Ascending aorta (tissue), 2 donors: ENCODE measurements around the gene CAMK1D. TPM values are rescaled to one million over a fixed set of nuclear protein-coding genes. Genes with fewer than 3 reads are reported as not detected.

Source experiments
- DNase-seq, 2 donors: peaks; one replicate each; pipeline ENCODE4 v3.0.0-alpha.2; 2019; ENCODE audit warnings: low spot score in 2 of 2
- H3K27ac ChIP-seq, 2 donors: fragments of 200-600 bp; sonication (generic); one replicate each; pipeline ENCODE4 v1.5.1; 2016 to 2017; ENCODE audit warnings: mild to moderate bottlenecking in 1 of 2
- H3K27me3 ChIP-seq: fragments of 200-600 bp; sonication (generic); one replicate; pipeline ENCODE4 v1.5.1; 2017
- H3K36me3 ChIP-seq, 2 donors: fragments of 200-600 bp; sonication (generic); one replicate each; pipeline ENCODE4 v1.5.1; 2016
- H3K4me1 ChIP-seq, 2 donors: fragments of 200-600 bp; sonication (generic); one replicate each; pipeline ENCODE4 v1.5.1; 2016 to 2017; ENCODE audit warnings: mild to moderate bottlenecking in 1 of 2
- H3K4me3 ChIP-seq, 2 donors: fragments of 200-600 bp; sonication (generic); one replicate each; pipeline ENCODE4 v1.5.1; 2016 to 2017; ENCODE audit warnings: mild to moderate bottlenecking in 1 of 2
- H3K9me3 ChIP-seq, 2 donors: fragments of 200-600 bp; sonication (generic); one replicate each; pipeline ENCODE4 v1.5.1; 2016
- CTCF ChIP-seq, 3 experiments: fragments of 200-600 bp in 2 of 3; fragments of 450-650 bp in 1 of 3; sonication (generic) in 2 of 3; IDR thresholded peaks; one replicate each; pipeline ENCODE4 v1.5.1; 2016 to 2019; ENCODE audit warnings: antibody characterized with exemption in 3 of 3, mild to moderate bottlenecking in 1 of 3, moderate library complexity in 1 of 3
- intact Hi-C: fragments of 100-400 bp; cut with DNase I; formaldehyde crosslinking; loops from one replicate; pipeline ENCODE4 v1.15.1; 2023
- total RNA-seq: library from RNA; depleted of rRNA; stranded (reverse); fragments of >200 nt; gene quantifications from one replicate; pipeline ENCODE4 v1.1.0, GENCODE V29; 2016

CAMK1D gene
- total RNA-seq, 1 donor from 2014 or later, result 4.2 TPM

DNA sequence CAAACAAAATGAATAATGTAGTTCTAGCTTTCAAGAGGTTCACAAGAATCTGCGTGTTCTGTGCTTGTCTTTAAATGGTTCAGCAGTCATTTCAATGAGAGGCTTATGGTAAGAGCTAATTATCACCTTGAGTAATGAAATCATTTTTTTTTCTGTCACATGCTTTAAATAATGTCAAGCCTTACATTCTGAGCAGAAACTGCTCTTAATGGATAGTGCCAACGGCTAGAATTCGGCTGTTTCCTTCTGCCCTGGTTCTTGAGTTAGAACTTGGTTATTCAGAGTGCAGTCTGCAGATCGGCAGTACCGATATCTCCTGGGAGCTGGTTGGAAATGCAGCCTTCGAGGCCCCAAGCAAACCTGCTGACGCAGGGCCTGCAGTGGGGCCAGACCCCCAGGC is 316.2 kb downstream of the CAMK1D start:
- intact Hi-C loops, result no loop called here
- no peak for TF ChIP-seq CTCF (IDR thresholded peaks at IDR 0.05)
- no peaks in the 10 kb centered on the region for H3K4me1 ChIP-seq
- H3K27ac ChIP-seq, result no peak overlapping the region
- no peak overlapping the region for H3K4me3 ChIP-seq
- H3K9me3 ChIP-seq, result no peaks in the 10 kb centered on the region
- no peaks in the 10 kb centered on the region for H3K36me3 ChIP-seq
- DNase-seq, result no peak
- H3K27me3 ChIP-seq, result no peaks in the 10 kb centered on the region

- no peaks in the 10 kb centered on the region for H3K36me3 ChIP-seq
- no peaks in the 10 kb centered on the region for H3K27me3 ChIP-seq
- no peak for TF ChIP-seq CTCF (IDR thresholded peaks at IDR 0.05)
- no peak for DNase-seq
- no peak overlapping the region for H3K27ac ChIP-seq
- intact Hi-C loops, result no loop called here
- no peaks in the 10 kb centered on the region for H3K4me1 ChIP-seq
- no peak overlapping the region for H3K4me3 ChIP-seq
- H3K9me3 ChIP-seq, result no peaks in the 10 kb centered on the region
Observed at GRCh38 chr10:12667052-12667451, 317.7 kb downstream of the CAMK1D start.

- Histone ChIP-seq H3K4me1 (no peaks in the 10 kb centered on the region), H3K27me3 (no peaks in the 10 kb centered on the region), H3K27ac (no peak overlapping the region), H3K4me3 (no peak overlapping the region), H3K9me3 (no peaks in the 10 kb centered on the region), H3K36me3 (no peaks in the 10 kb centered on the region)
- intact Hi-C loops, result no loop called here
- no peak for DNase-seq
- no peak for TF ChIP-seq CTCF (IDR thresholded peaks at IDR 0.05)
Observed at GRCh38 chr10:12668634-12669033, 319.3 kb downstream of the CAMK1D start.

DNA sequence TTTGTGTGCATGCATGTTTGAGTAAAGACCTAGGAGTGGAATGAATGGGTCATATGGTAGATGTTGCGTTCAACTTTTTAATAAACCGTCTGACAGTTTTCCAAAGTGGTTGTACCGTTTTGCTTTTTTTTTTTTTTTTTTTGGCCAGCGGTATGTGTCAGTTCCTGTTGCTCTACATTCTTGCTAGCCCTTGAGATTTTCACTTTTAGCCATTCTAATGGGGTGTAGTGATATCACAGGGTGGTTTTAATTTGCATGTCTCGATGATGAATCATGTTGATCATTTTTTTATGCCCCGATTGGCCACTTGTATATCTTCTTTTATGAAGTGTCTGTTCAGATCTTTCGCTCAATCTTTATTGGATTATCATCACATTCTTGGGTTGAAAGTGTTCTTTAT is 320.7 kb downstream of the CAMK1D start:
- intact Hi-C loops, result no loop called here
- Histone ChIP-seq H3K36me3 (no peaks in the 10 kb centered on the region), H3K4me1 (no peaks in the 10 kb centered on the region), H3K27ac (no peak overlapping the region), H3K9me3 (no peaks in the 10 kb centered on the region), H3K4me3 (no peak overlapping the region), H3K27me3 (no peaks in the 10 kb centered on the region)
- no peak for TF ChIP-seq CTCF (IDR thresholded peaks at IDR 0.05)
- no peak for DNase-seq

DNA sequence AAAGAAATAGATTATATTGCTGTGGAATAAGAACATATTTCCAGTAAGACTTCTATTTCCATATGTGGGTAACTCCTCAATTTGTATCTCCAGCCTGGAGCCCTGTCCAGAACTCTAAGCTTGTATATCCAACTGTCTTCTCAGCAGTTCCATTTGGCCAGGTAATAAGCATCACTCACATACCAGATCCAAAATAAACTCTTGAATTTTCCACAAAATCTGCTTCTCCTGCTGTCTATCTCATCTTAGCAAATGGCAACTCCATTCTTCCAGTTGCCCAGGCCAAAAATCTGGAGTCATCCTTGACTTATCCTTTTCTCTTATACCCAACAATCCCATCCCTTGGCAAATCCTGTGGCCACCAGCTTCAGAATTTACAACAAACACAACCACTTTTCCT is 325.8 kb downstream of the CAMK1D start:
- no peaks in the 10 kb centered on the region for H3K27me3 ChIP-seq
- no peak overlapping the region for H3K27ac ChIP-seq
- TF ChIP-seq CTCF (IDR thresholded peaks at IDR 0.05), result no peak
- H3K4me1 ChIP-seq, result no peaks in the 10 kb centered on the region
- intact Hi-C loops, result no loop called here
- no peak overlapping the region for H3K4me3 ChIP-seq
- no peaks in the 10 kb centered on the region for H3K9me3 ChIP-seq
- H3K36me3 ChIP-seq, result no peaks in the 10 kb centered on the region
- no peak for DNase-seq

GRCh38 chr10:12679636-12680035 is 330.3 kb downstream of the CAMK1D start:
- Histone ChIP-seq H3K27me3 (no peaks in the 10 kb centered on the region), H3K9me3 (no peaks in the 10 kb centered on the region), H3K4me1 (no peaks in the 10 kb centered on the region), H3K27ac (no peak overlapping the region), H3K4me3 (no peak overlapping the region), H3K36me3 (no peaks in the 10 kb centered on the region)
- intact Hi-C loops, result no loop called here
- DNase-seq, result no peak
- no peak for TF ChIP-seq CTCF (IDR thresholded peaks at IDR 0.05)
